Embryonic facial prominence (tissue), 1 donor: Measurements from ENCODE around the gene TAF10.

Source experiments
- DNase-seq: peaks from one replicate; pipeline ENCODE4 v3.0.0-alpha.2; 2016; ENCODE audit errors: extremely low spot score

The TAF10 gene

GRCh38 chr11:6612213-6613041 is at the start of gene TAF10:
TAF10 (minus strand) TSS chr11:6612216; CDS start chr11:6612189, 27 bp downstream.
- peak; percentile 93 for DNase-seq

GRCh38 chr11:6660712-6661111 is 48.7 kb upstream of the TAF10 start:
- DNase-seq, result no peak

GRCh38 chr11:6658647-6659046 is 46.6 kb upstream of the TAF10 start:
- DNase-seq, result no peak

GRCh38 chr11:6657346-6657745 is 45.3 kb upstream of the TAF10 start:
- DNase-seq, result no peak

GRCh38 chr11:6656936-6657335 is 44.9 kb upstream of the TAF10 start:
- no peak for DNase-seq

GRCh38 chr11:6656584-6656915 is 44.5 kb upstream of the TAF10 start:
- DNase-seq, result no peak

- DNase-seq, result peak; percentile 72
Measured at GRCh38 chr11:6655790-6656583, 44.0 kb upstream of the TAF10 start, which contains the start of gene DCHS1. DCHS1 (minus strand) TSS chr11:6655809; CDS start chr11:6641613, 14,196 bp downstream.

GRCh38 chr11:6655020-6655789 is 43.2 kb upstream of the TAF10 start:
- DNase-seq, result no peak

- no peak for DNase-seq
Measured at GRCh38 chr11:6654281-6655019, 42.4 kb upstream of the TAF10 start.

- no peak for DNase-seq
Measured at GRCh38 chr11:6653656-6654055, 41.6 kb upstream of the TAF10 start.

GRCh38 chr11:6653097-6653496 is 41.1 kb upstream of the TAF10 start:
- no peak for DNase-seq

GRCh38 chr11:6652182-6652581 is 40.2 kb upstream of the TAF10 start:
- DNase-seq, result no peak

- DNase-seq, result no peak
Measured at GRCh38 chr11:6650980-6651379, 39.0 kb upstream of the TAF10 start.

- DNase-seq, result no peak
Measured at GRCh38 chr11:6650104-6650503, 38.1 kb upstream of the TAF10 start.

GRCh38 chr11:6648501-6648900 is 36.5 kb upstream of the TAF10 start:
- no peak for DNase-seq

GRCh38 chr11:6647836-6648235 is 35.8 kb upstream of the TAF10 start:
- no peak for DNase-seq

- peak; percentile 30 for DNase-seq
Measured at GRCh38 chr11:6646918-6647679, 35.1 kb upstream of the TAF10 start.

GRCh38 chr11:6646576-6646917 is 34.5 kb upstream of the TAF10 start:
- DNase-seq, result peak; percentile 87

GRCh38 chr11:6646071-6646470 is 34.1 kb upstream of the TAF10 start:
- DNase-seq, result no peak

GRCh38 chr11:6642957-6643356 is 30.9 kb upstream of the TAF10 start:
- no peak for DNase-seq
